HG03575 (cell line): Measurements from ENCODE around the gene YIPF2.

Source experiments
- ATAC-seq: cut with Tn5 transposase; IDR thresholded peaks from one replicate; pipeline ENCODE4 v1.9.1; 2021; ENCODE audit not compliant: unreplicated experiment, insufficient number of reproducible peaks, low FRiP score; ENCODE audit errors: extremely low read depth

YIPF2 gene

GRCh38 chr19:10915130-10916091 is 13.0 kb downstream of the YIPF2 start:
- ATAC-seq, result no peak

- ATAC-seq, result no peak
These were observed 14.6 kb downstream of the YIPF2 start for GRCh38 chr19:10913716-10914340.

GRCh38 chr19:10912619-10913018 is 15.8 kb downstream of the YIPF2 start:
- ATAC-seq, result no peak

- ATAC-seq, result no peak
These were observed 16.7 kb downstream of the YIPF2 start for GRCh38 chr19:10911579-10912363.

- no peak for ATAC-seq
These were observed 20.0 kb downstream of the YIPF2 start for GRCh38 chr19:10908380-10908960.

GRCh38 chr19:10907925-10908324 is 20.5 kb downstream of the YIPF2 start:
- ATAC-seq, result no peak

- ATAC-seq, result no peak
These were observed 29.2 kb downstream of the YIPF2 start for GRCh38 chr19:10899151-10899653.

GRCh38 chr19:10898633-10899032 is 29.8 kb downstream of the YIPF2 start:
- no peak for ATAC-seq

GRCh38 chr19:10896851-10897526 is 31.4 kb downstream of the YIPF2 start:
- ATAC-seq, result no peak

GRCh38 chr19:10895920-10896319 is 32.5 kb downstream of the YIPF2 start:
- no peak for ATAC-seq

- ATAC-seq, result no peak
These were observed 33.1 kb downstream of the YIPF2 start for GRCh38 chr19:10895363-10895762.

- ATAC-seq, result no peak
These were observed 33.6 kb downstream of the YIPF2 start for GRCh38 chr19:10894911-10895213.

GRCh38 chr19:10892256-10892655 is 36.2 kb downstream of the YIPF2 start:
- no peak for ATAC-seq

- ATAC-seq, result no peak
These were observed 36.9 kb downstream of the YIPF2 start for GRCh38 chr19:10891405-10892086.

GRCh38 chr19:10889880-10890279 is 38.6 kb downstream of the YIPF2 start:
- ATAC-seq, result no peak

GRCh38 chr19:10888421-10888866 is 40.0 kb downstream of the YIPF2 start:
- no peak for ATAC-seq

- ATAC-seq, result no peak
These were observed 40.6 kb downstream of the YIPF2 start for GRCh38 chr19:10887616-10888367.
